GM23338 (cell line): ENCODE measurements around the gene COQ10A. TPM values are rescaled to one million over a fixed set of nuclear protein-coding genes. Genes with fewer than 3 reads are reported as not detected.

Experiments used
- ATAC-seq: fragments of 200-7000 bp; cut with Tn5 transposase; 3 replicates; pipeline ENCODE4 v1.9.1; 2020
- DNase-seq: peaks from one replicate; pipeline ENCODE4 v3.0.0-alpha.2; 2015; ENCODE audit warnings: low spot score
- H2AFZ ChIP-seq: fragments of 200-600 bp; sonication (generic); 2 replicates; pipeline ENCODE4 v1.8.0; 2016; ENCODE audit warnings: antibody characterized with exemption, mild to moderate bottlenecking, moderate library complexity
- H3F3A ChIP-seq: fragments of 200-600 bp; sonication (generic); replicated peaks from 2 replicates; pipeline ENCODE4 v1.8.0; 2017; ENCODE audit warnings: antibody characterized with exemption, mixed run types, low read depth
- H3K27ac ChIP-seq: fragments of 200-600 bp; sonication (generic); 2 replicates; pipeline ENCODE4 v1.6.1; 2016; ENCODE audit warnings: low read depth
- H3K27me3 ChIP-seq: fragments of 200-600 bp; sonication (generic); 2 replicates; pipeline ENCODE4 v1.8.0; 2016; ENCODE audit warnings: mild to moderate bottlenecking, mixed run types, moderate library complexity; ENCODE audit not compliant: insufficient read depth
- H3K36me3 ChIP-seq: fragments of 200-600 bp; sonication (generic); 2 replicates; pipeline ENCODE4 v1.8.0; 2016; ENCODE audit warnings: mild to moderate bottlenecking; ENCODE audit not compliant: insufficient read depth
- H3K4me1 ChIP-seq: fragments of 200-600 bp; sonication (generic); 2 replicates; pipeline ENCODE4 v1.8.0; 2016; ENCODE audit warnings: mild to moderate bottlenecking, moderate library complexity; ENCODE audit not compliant: insufficient read depth
- H3K4me2 ChIP-seq: fragments of 200-600 bp; sonication (generic); 2 replicates; pipeline ENCODE4 v1.7.1; 2017; ENCODE audit warnings: mixed run types
- H3K4me3 ChIP-seq: fragments of 200-600 bp; sonication (generic); 2 replicates; pipeline ENCODE4 v1.6.1; 2016; ENCODE audit warnings: mixed run types
- H3K79me2 ChIP-seq: fragments of 200-600 bp; sonication (generic); replicated peaks from 2 replicates; pipeline ENCODE4 v1.8.0; 2017; ENCODE audit warnings: mild to moderate bottlenecking; ENCODE audit not compliant: insufficient read depth
- H3K9me2 ChIP-seq: fragments of 200-600 bp; sonication (generic); 2 replicates; pipeline ENCODE4 v1.8.0; 2017; ENCODE audit not compliant: insufficient read depth
- H4K20me1 ChIP-seq: fragments of 200-600 bp; sonication (generic); replicated peaks from 2 replicates; pipeline ENCODE4 v1.8.0; 2017; ENCODE audit warnings: mild to moderate bottlenecking; ENCODE audit not compliant: insufficient read depth
- H3K27ac Mint-ChIP-seq: 2 replicates; pipeline ENCODE4 v1.8.0; 2020; ENCODE audit warnings: inconsistent platforms, mild to moderate bottlenecking, moderate library complexity, mixed read lengths
- H3K27me3 Mint-ChIP-seq: 3 replicates; pipeline ENCODE4 v1.8.0; 2022; ENCODE audit warnings: low read depth, mild to moderate bottlenecking, moderate library complexity, mixed read lengths, inconsistent platforms; ENCODE audit not compliant: insufficient read depth, poor library complexity
- H3K36me3 Mint-ChIP-seq: 3 replicates; pipeline ENCODE4 v1.8.0; 2021; ENCODE audit warnings: low read depth, mild to moderate bottlenecking, inconsistent platforms, moderate library complexity, mixed read lengths
- H3K4me1 Mint-ChIP-seq: 3 replicates; pipeline ENCODE4 v1.8.0; 2020; ENCODE audit warnings: mild to moderate bottlenecking, inconsistent platforms, mixed read lengths
- H3K4me3 Mint-ChIP-seq: 3 replicates; pipeline ENCODE4 v1.8.0; 2021; ENCODE audit warnings: moderate library complexity, mild to moderate bottlenecking, inconsistent platforms, mixed read lengths
- H3K9me3 Mint-ChIP-seq: 3 replicates; pipeline ENCODE4 v1.8.0; 2020; ENCODE audit warnings: moderate library complexity, mild to moderate bottlenecking, inconsistent platforms, mixed read lengths
- CREB1 ChIP-seq: fragments of 250-450 bp; sonication (Bioruptor Pico); IDR thresholded peaks from 2 replicates; pipeline ENCODE4 v1.5.0; 2020; ENCODE audit warnings: low read depth, mild to moderate bottlenecking, moderate library complexity
- CTCF ChIP-seq, 2 experiments: fragments of 200-600 bp in 1 of 2; sonication (generic) in 1 of 2; conservative IDR thresholded peaks; 2 replicates each; pipeline versions ENCODE4 v1.5.1 to v1.6.1; 2016 to 2017; ENCODE audit warnings: antibody characterized with exemption in 2 of 2, low read depth in 2 of 2, mild to moderate bottlenecking in 2 of 2, moderate library complexity in 1 of 2
- ETS1 ChIP-seq: IDR thresholded peaks from 2 replicates; pipeline ENCODE4 v1.6.1; 2016; ENCODE audit warnings: antibody characterized with exemption
- EZH2 ChIP-seq: fragments of 200-600 bp; sonication (generic); IDR thresholded peaks from one replicate; pipeline ENCODE4 v1.8.0; 2017; ENCODE audit warnings: antibody characterized with exemption, mild to moderate bottlenecking, low read depth; ENCODE audit not compliant: unreplicated experiment
- EZH2phosphoT487 ChIP-seq: fragments of 200-600 bp; sonication (generic); IDR thresholded peaks from one replicate; pipeline ENCODE4 v1.8.1; 2018; ENCODE audit warnings: antibody characterized with exemption; ENCODE audit not compliant: unreplicated experiment
- JUNB ChIP-seq: IDR thresholded peaks from one replicate; pipeline ENCODE4 v1.6.1; 2016; ENCODE audit warnings: antibody characterized with exemption; ENCODE audit not compliant: unreplicated experiment
- NANOG ChIP-seq: IDR thresholded peaks from 2 replicates; pipeline ENCODE4 v1.6.1; 2016; ENCODE audit warnings: antibody characterized with exemption, borderline replicate concordance
- POLR2AphosphoS5 ChIP-seq: IDR thresholded peaks from 2 replicates; pipeline ENCODE4 v1.6.1; 2016; ENCODE audit warnings: antibody characterized with exemption, low read depth
- REST ChIP-seq: IDR thresholded peaks from one replicate; pipeline ENCODE4 v1.6.1; 2018; ENCODE audit warnings: antibody characterized with exemption; ENCODE audit not compliant: unreplicated experiment
- STAT1 ChIP-seq: IDR thresholded peaks from one replicate; pipeline ENCODE4 v1.6.1; 2016; ENCODE audit warnings: antibody characterized with exemption; ENCODE audit not compliant: unreplicated experiment
- ZNF114 ChIP-seq: fragments of 250-450 bp; sonication (Bioruptor Pico); IDR thresholded peaks from 2 replicates; pipeline ENCODE4 v1.5.0; 2020; ENCODE audit warnings: mild to moderate bottlenecking, moderate library complexity
- ZNF331 ChIP-seq: fragments of 250-450 bp; sonication (Bioruptor Pico); IDR thresholded peaks from 2 replicates; pipeline ENCODE4 v1.5.0; 2020; ENCODE audit warnings: low read depth, mild to moderate bottlenecking, moderate library complexity
- ZNF462 ChIP-seq: fragments of 250-450 bp; sonication (Bioruptor Pico); IDR thresholded peaks from 2 replicates; pipeline ENCODE4 v1.5.0; 2020; ENCODE audit warnings: mild to moderate bottlenecking, moderate library complexity
- polyA plus RNA-seq: library from polyadenylated mRNA; unstranded; fragments of >200 nt; fragmentation: Nextera tagmentation; extraction: Ambion mirVana; gene quantifications from 2 replicates; pipeline ENCODE4 v1.2.1, GENCODE V29; 2016
- total RNA-seq: library from RNA; depleted of rRNA; stranded (reverse); fragments of >200 nt; shearing (Covaris generic); gene quantifications from 2 replicates; pipeline ENCODE4 v1.2.3, GENCODE V29; 2014

The COQ10A gene
- total and polyA plus RNA-seq, 2 experiments from 2014 or later: 12.8 to 15.2 TPM

- Histone ChIP-seq H3K4me3 (no peak overlapping the region), H3K27ac (no peak overlapping the region), H3K4me1 (no peaks in the 10 kb centered on the region), H3K27me3 (peaks cover 5% of the 10 kb centered on the region; the same call in 1 of the 2 replicates), H3F3A (peaks cover 4% of the 10 kb centered on the region; the same call in 1 of the 2 replicates), H3K79me2 (no peaks in the 10 kb centered on the region), H2AFZ (no peak overlapping the region), H3K4me2 (no peak overlapping the region), H3K36me3 (0 out of 2 replicates have a peak, but pooled peaks cover 14% of the 10 kb centered on the region), H3K9me2 (no peaks in the 10 kb centered on the region), H4K20me1 (peaks cover 7% of the 10 kb centered on the region; the same call in 1 of the 2 replicates)
- no peak for TF ChIP-seq JUNB
- no peak for TF ChIP-seq ZNF462
- TF ChIP-seq CTCF (conservative IDR thresholded peaks at IDR 0.05; ENCODE audit: low read depth in 2 of 2): no peak
- no peak for TF ChIP-seq ZNF114
- no peak for TF ChIP-seq CREB1 (CRISPR knock-in tag)
- TF ChIP-seq POLR2AphosphoS5: no peak
- no peak for TF ChIP-seq REST
- TF ChIP-seq EZH2phosphoT487: no peak
- no peak for TF ChIP-seq EZH2
- TF ChIP-seq ETS1: no peak
- TF ChIP-seq NANOG: no peak
- no peak for TF ChIP-seq STAT1
- no peak for TF ChIP-seq ZNF331 (CRISPR knock-in tag)
- Mint-ChIP-seq H3K4me1 (peaks cover 10% of the 10 kb centered on the region; the same call in 2 of the 3 replicates), H3K27ac (no peak overlapping the region), H3K9me3 (no peaks in the 10 kb centered on the region), H3K36me3 (peaks cover 15% of the 10 kb centered on the region), H3K4me3 (no peak overlapping the region), H3K27me3 (peaks cover 22% of the 10 kb centered on the region)
- no peak for DNase-seq
- ATAC-seq: no peak
Measured at GRCh38 chr12:56236985-56237384, 29.8 kb upstream of the COQ10A start.
